HG02623 (cell line): ENCODE results near the gene HBS1L.

ENCODE experiments used
- ATAC-seq: cut with Tn5 transposase; IDR thresholded peaks from one replicate; pipeline ENCODE4 v1.9.1; 2021; ENCODE audit warnings: moderate library complexity; ENCODE audit not compliant: unreplicated experiment

The HBS1L gene

GRCh38 chr6:134956032-134956431, 98.6 kb downstream of the HBS1L start:
- no peak for ATAC-seq

- no peak for ATAC-seq
These were observed 100.2 kb downstream of the HBS1L start for GRCh38 chr6:134954272-134955000.

- ATAC-seq = no peak
These were observed 102.9 kb downstream of the HBS1L start for GRCh38 chr6:134951494-134952263.

- no peak for ATAC-seq
These were observed 104.1 kb downstream of the HBS1L start for GRCh38 chr6:134950482-134950881.

GRCh38 chr6:134949927-134950326, 104.7 kb downstream of the HBS1L start, which contains the start of gene ALDH8A1:
ALDH8A1 (minus strand) TSS chr6:134950101; CDS start chr6:134950053, 48 bp downstream.
- ATAC-seq = no peak

- no peak for ATAC-seq
These were observed 105.9 kb downstream of the HBS1L start for GRCh38 chr6:134948691-134949090.

- ATAC-seq = no peak
These were observed 106.5 kb downstream of the HBS1L start for GRCh38 chr6:134948142-134948541.

GRCh38 chr6:134945045-134945444, 109.6 kb downstream of the HBS1L start:
- no peak for ATAC-seq

GRCh38 chr6:134943522-134944111, 111.0 kb downstream of the HBS1L start:
- ATAC-seq = no peak

GRCh38 chr6:134938896-134939295, 115.7 kb downstream of the HBS1L start:
- no peak for ATAC-seq

- no peak for ATAC-seq
These were observed 117.2 kb downstream of the HBS1L start for GRCh38 chr6:134937426-134937825.

GRCh38 chr6:134936931-134937330, 117.7 kb downstream of the HBS1L start:
- ATAC-seq = no peak

- no peak for ATAC-seq
These were observed 118.1 kb downstream of the HBS1L start for GRCh38 chr6:134936476-134936875.

- no peak for ATAC-seq
These were observed 119.7 kb downstream of the HBS1L start for GRCh38 chr6:134934793-134935485.

- ATAC-seq = no peak
These were observed 121.8 kb downstream of the HBS1L start for GRCh38 chr6:134932535-134933470.

GRCh38 chr6:134932098-134932497, 122.5 kb downstream of the HBS1L start:
- no peak for ATAC-seq

GRCh38 chr6:134930463-134930862, 124.2 kb downstream of the HBS1L start:
- ATAC-seq = no peak

- ATAC-seq = no peak
These were observed 126.3 kb downstream of the HBS1L start for GRCh38 chr6:134928151-134928900.

- no peak for ATAC-seq
These were observed 128.8 kb downstream of the HBS1L start for GRCh38 chr6:134925800-134926199.
